ENCODE results near the gene SPTLC3. TPM values are rescaled to one million over a fixed set of nuclear protein-coding genes. Genes with fewer than 3 reads are reported as not detected.

SPTLC3 gene
- total RNA-seq, 1 experiment from 2014 or later, result 13.6 TPM

DNA sequence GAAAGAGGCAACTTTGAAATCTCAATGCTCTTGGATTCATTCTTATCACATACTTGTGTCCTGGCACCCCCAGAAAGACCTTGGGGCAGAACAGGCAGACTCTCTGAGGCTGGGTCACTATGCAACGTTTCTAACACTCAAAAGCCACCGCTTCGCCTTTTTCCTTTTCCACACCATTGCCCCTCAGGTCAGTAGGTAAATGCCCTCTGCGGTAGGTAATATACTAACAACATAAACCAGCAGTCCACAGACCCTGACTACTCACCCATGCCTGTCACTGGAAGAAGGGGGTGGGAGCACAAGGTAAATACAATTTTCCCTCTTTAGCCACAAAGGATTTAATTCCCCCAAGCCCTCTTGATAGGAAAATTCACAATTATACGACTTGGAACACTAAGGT lies 6.5 kb upstream of the SPTLC3 start:
- H3K27me3 ChIP-seq (replicated peaks), result no peaks in the 10 kb centered on the region
- H3K4me3 ChIP-seq, result no peak overlapping the region
- H3K9me3 ChIP-seq (replicated peaks), result no peaks in the 10 kb centered on the region
- no peak overlapping the region for H3K27ac ChIP-seq
- DNase-seq (ENCODE audit: low read depth in 1 of 2, low spot score in 2 of 2), result no peak
- peaks cover 11% of the 10 kb centered on the region for H3K4me1 ChIP-seq (replicated peaks)
- H3K36me3 ChIP-seq, result no peaks in the 10 kb centered on the region

- Histone ChIP-seq H3K27me3 (replicated peaks) (no peaks in the 10 kb centered on the region), H3K4me1 (replicated peaks) (peaks cover 38% of the 10 kb centered on the region), H3K27ac (no peak overlapping the region), H3K36me3 (no peaks in the 10 kb centered on the region), H3K9me3 (replicated peaks) (no peaks in the 10 kb centered on the region), H3K4me3 (no peak overlapping the region)
- DNase-seq (ENCODE audit: low read depth in 1 of 2, low spot score in 2 of 2), result peak in 1 of 2 experiments; percentile 54
Measured at GRCh38 chr20:13006825-13007224, 1.9 kb upstream of the SPTLC3 start.

- DNase-seq (ENCODE audit: low read depth in 1 of 2, low spot score in 2 of 2), result no peak
- no peaks in the 10 kb centered on the region for H3K9me3 ChIP-seq (replicated peaks)
- H3K36me3 ChIP-seq, result no peaks in the 10 kb centered on the region
Measured at GRCh38 chr20:13007596-13007995, 1.2 kb upstream of the SPTLC3 start.

GRCh38 chr20:13009682-13010406 lies 1.1 kb downstream of the SPTLC3 start:
- Histone ChIP-seq H3K4me1 (replicated peaks) (peaks cover 38% of the 10 kb centered on the region), H3K36me3 (no peaks in the 10 kb centered on the region), H3K27ac (peak overlapping the region; percentile 54), H3K9me3 (replicated peaks) (no peaks in the 10 kb centered on the region), H3K27me3 (replicated peaks) (no peaks in the 10 kb centered on the region), H3K4me3 (peak overlapping the region; percentile 34)
- peak; percentile 56 to 85 for DNase-seq (ENCODE audit: low read depth in 1 of 2, low spot score in 2 of 2)

More at GRCh38 chr20:13007596-13007995, 1.2 kb upstream of the SPTLC3 start:
- H3K27me3 ChIP-seq (replicated peaks), result no peaks in the 10 kb centered on the region
- no peak overlapping the region for H3K27ac ChIP-seq
- no peak overlapping the region for H3K4me3 ChIP-seq
- H3K4me1 ChIP-seq (replicated peaks), result peaks cover 38% of the 10 kb centered on the region

DNA sequence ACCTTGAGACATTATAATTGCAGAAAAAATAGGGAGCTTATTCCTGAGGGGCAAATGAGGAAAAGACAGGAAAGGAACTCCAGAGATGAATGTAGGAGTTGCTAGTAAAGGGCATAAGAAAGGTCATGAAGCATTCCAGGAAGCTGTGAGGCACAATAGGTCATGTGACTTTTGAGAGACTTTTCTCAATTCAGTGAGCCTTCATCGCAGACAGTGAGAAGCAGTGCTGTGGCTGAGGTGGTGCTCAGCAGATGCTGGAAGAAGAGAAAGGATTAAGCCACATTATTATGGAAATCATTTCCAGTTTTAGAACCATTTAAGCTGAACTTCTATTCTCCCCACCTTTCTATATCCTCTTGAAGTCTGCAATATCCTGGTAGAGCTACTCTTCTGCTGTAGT lies 4.1 kb downstream of the SPTLC3 start:
- Histone ChIP-seq H3K27me3 (replicated peaks) (no peaks in the 10 kb centered on the region), H3K27ac (no peak overlapping the region), H3K9me3 (replicated peaks) (no peaks in the 10 kb centered on the region), H3K36me3 (no peaks in the 10 kb centered on the region), H3K4me1 (replicated peaks) (peaks cover 21% of the 10 kb centered on the region), H3K4me3 (no peak overlapping the region)
- no peak for DNase-seq (ENCODE audit: low read depth in 1 of 2, low spot score in 2 of 2)

GRCh38 chr20:13013411-13013810 lies 4.6 kb downstream of the SPTLC3 start:
- no peak overlapping the region for H3K4me3 ChIP-seq
- peaks cover 16% of the 10 kb centered on the region for H3K4me1 ChIP-seq (replicated peaks)
- H3K27me3 ChIP-seq (replicated peaks), result no peaks in the 10 kb centered on the region
- no peak overlapping the region for H3K27ac ChIP-seq
- H3K36me3 ChIP-seq, result no peaks in the 10 kb centered on the region
- no peak for DNase-seq (ENCODE audit: low read depth in 1 of 2, low spot score in 2 of 2)
- H3K9me3 ChIP-seq (replicated peaks), result no peaks in the 10 kb centered on the region

GRCh38 chr20:13017235-13017634 lies 8.5 kb downstream of the SPTLC3 start:
- peaks cover 3% of the 10 kb centered on the region for H3K4me1 ChIP-seq (replicated peaks)
- H3K27ac ChIP-seq, result no peak overlapping the region
- no peak for DNase-seq (ENCODE audit: low read depth in 1 of 2, low spot score in 2 of 2)
- no peaks in the 10 kb centered on the region for H3K36me3 ChIP-seq
- no peaks in the 10 kb centered on the region for H3K27me3 ChIP-seq (replicated peaks)
- no peak overlapping the region for H3K4me3 ChIP-seq
- H3K9me3 ChIP-seq (replicated peaks), result no peaks in the 10 kb centered on the region; the same call in 1 of the 2 replicates

DNA sequence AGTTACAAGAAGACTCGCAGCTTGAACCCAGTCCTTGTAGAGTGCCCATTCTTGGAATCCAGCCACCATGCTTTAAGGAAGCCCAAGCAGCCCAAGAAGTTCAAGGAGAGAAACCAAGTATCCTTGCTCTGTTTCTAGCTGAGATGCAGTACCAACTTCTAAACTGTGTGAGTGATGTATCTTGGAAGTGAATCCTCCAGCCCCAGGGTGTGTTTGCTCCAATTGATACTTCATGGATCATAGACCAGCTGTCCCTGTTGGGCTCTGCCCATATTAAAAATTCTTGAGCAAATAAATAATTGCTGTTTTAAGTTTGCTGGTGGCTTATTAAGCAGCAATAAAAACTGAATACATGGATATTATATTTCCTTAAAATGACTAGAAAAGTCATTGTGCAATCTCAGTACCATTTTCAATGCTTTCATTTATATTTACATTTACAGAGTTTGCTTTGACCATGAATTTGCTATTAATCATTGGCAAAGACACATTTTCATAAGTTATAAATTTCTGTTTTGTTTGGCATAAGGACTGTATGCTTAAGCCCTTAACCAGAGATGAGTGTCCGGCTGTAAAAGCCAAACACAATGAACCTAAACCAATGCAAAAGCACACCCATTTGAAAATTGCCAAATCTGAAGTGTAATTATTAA lies 9.2 kb downstream of the SPTLC3 start:
- H3K4me1 ChIP-seq (replicated peaks), result peaks cover 11% of the 10 kb centered on the region
- H3K36me3 ChIP-seq, result no peaks in the 10 kb centered on the region
- H3K4me3 ChIP-seq, result no peak overlapping the region
- DNase-seq (ENCODE audit: low read depth in 1 of 2, low spot score in 2 of 2), result no peak
- H3K9me3 ChIP-seq (replicated peaks), result no peaks in the 10 kb centered on the region; the same call in 1 of the 2 replicates
- no peaks in the 10 kb centered on the region for H3K27me3 ChIP-seq (replicated peaks)
- H3K27ac ChIP-seq, result no peak overlapping the region

DNA sequence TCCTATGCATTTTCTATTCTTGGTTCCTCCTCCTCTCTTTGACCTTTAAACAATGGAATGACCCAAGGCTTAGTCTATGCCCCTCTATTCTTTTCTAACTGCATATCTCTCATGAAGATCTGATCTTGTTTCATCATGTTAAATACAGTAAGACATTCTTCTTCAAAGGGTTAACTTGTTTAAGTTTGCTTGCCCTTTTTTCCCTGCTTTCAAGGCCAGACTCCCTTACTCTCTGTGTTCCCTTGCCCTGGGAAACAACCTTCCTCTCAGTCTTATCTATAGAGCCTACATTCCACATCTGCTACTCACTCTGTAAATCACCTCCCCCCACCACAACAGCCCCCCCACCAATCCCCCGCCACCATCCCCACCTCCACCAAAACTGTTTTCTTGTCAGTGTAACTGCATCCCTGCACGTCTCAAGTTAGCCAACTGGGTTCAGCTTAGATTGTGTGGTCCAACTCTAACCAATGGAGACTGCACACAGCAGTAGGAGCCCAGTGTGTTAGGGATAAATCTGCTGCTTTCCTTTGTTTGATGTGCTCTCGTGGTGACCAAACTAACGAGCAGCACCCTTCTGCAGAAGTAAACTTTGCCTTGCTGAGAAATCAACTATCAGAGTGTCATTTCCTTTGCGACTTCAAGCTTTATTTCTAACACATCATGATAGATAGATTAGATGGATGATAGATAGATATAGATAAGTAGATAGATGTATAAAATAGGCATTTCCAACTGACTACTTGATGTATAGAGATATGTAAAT lies 12.6 kb downstream of the SPTLC3 start:
- Histone ChIP-seq H3K9me3 (replicated peaks) (no peaks in the 10 kb centered on the region; the same call in 1 of the 2 replicates), H3K4me1 (replicated peaks) (peaks cover 12% of the 10 kb centered on the region), H3K36me3 (no peaks in the 10 kb centered on the region), H3K27ac (no peak overlapping the region), H3K4me3 (no peak overlapping the region), H3K27me3 (replicated peaks) (no peaks in the 10 kb centered on the region)
- DNase-seq (ENCODE audit: low read depth in 1 of 2, low spot score in 2 of 2), result no peak

GRCh38 chr20:13022401-13023155 lies 13.8 kb downstream of the SPTLC3 start:
- DNase-seq (ENCODE audit: low read depth in 1 of 2, low spot score in 2 of 2), result peak; percentile 36 to 53
- H3K27ac ChIP-seq, result no peak overlapping the region
- H3K27me3 ChIP-seq (replicated peaks), result no peaks in the 10 kb centered on the region
- no peak overlapping the region for H3K4me3 ChIP-seq
- no peaks in the 10 kb centered on the region for H3K36me3 ChIP-seq
- no peaks in the 10 kb centered on the region; the same call in 1 of the 2 replicates for H3K9me3 ChIP-seq (replicated peaks)
- H3K4me1 ChIP-seq (replicated peaks), result peaks cover 12% of the 10 kb centered on the region

DNA sequence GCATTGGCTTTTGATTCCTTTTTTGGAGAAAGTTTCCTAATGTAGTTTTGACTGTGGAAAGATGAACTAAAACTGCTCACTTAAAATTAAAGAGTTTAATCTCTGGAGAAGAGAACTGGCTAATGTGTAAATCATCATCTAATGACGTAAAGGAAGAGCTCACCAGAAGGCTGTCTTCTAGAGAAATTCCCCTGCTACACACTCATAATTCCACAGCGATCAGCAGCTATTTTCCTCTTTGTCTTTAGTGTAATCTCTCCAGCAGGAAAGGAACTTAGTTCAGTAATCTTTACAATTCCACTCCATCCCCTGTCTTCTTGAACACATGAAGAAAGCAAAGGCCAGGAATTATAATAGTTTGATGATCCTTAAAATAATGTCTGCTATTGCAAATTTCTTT lies 15.8 kb downstream of the SPTLC3 start:
- no peaks in the 10 kb centered on the region for H3K36me3 ChIP-seq
- no peak overlapping the region for H3K27ac ChIP-seq
- DNase-seq (ENCODE audit: low read depth in 1 of 2, low spot score in 2 of 2), result no peak
- H3K9me3 ChIP-seq (replicated peaks), result no peaks in the 10 kb centered on the region; the same call in 1 of the 2 replicates
- no peak overlapping the region for H3K4me3 ChIP-seq
- H3K27me3 ChIP-seq (replicated peaks), result no peaks in the 10 kb centered on the region
- peaks cover 24% of the 10 kb centered on the region for H3K4me1 ChIP-seq (replicated peaks)

DNA sequence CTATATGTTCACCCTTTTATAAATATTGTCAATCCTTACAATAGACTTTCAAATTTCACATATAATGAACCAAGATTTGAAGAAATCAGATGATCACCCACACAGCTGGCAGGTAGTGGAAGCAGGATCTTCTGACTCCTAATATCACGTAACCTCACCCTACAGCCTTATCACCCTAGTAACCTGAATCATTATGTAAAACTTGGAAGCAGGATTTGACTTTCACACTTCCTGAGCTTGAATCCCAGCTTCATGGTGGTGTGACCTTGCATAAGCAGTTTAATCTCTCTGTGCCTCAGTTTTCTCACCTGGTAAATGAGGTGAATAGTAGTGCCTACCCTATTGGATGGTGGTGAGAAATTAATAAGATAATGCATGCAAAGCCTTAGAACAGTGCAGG lies 16.4 kb downstream of the SPTLC3 start:
- H3K27me3 ChIP-seq (replicated peaks), result no peaks in the 10 kb centered on the region

GRCh38 chr20:13028001-13028400 lies 19.2 kb downstream of the SPTLC3 start:
- H3K4me3 ChIP-seq, result no peak overlapping the region
- H3K36me3 ChIP-seq, result no peaks in the 10 kb centered on the region
- H3K27ac ChIP-seq, result no peak overlapping the region
- no peaks in the 10 kb centered on the region for H3K9me3 ChIP-seq (replicated peaks)
- H3K4me1 ChIP-seq (replicated peaks), result peaks cover 27% of the 10 kb centered on the region
- H3K27me3 ChIP-seq (replicated peaks), result no peaks in the 10 kb centered on the region
- DNase-seq (ENCODE audit: low read depth in 1 of 2, low spot score in 2 of 2), result no peak

More for the DNA sequence above, 16.4 kb downstream of the SPTLC3 start:
- DNase-seq (ENCODE audit: low read depth in 1 of 2, low spot score in 2 of 2), result no peak
- no peaks in the 10 kb centered on the region for H3K36me3 ChIP-seq
- H3K9me3 ChIP-seq (replicated peaks), result no peaks in the 10 kb centered on the region; the same call in 1 of the 2 replicates
- H3K4me1 ChIP-seq (replicated peaks), result peaks cover 29% of the 10 kb centered on the region
- no peak overlapping the region for H3K4me3 ChIP-seq
- no peak overlapping the region for H3K27ac ChIP-seq
